Measurements from ENCODE around the gene ABCE1.

DNA sequence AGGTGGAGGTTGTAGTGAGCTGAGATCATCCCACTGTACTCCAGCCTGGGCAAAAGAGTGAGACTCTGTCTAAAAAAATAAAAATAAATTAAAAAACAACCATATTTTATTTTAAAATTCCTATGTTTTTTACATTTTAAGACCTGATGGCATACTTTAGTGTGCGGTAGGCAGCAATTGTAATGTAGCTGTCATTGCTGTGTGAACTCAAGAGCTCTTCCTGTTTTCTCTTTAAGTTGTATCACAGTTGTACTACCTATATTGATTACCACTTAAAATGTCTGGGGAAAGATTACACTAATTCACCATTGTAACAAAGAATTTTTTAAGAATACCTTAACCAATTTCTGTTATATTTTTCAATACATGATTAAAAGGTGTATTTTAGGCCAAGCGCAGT is 27.3 kb downstream of the ABCE1 start:
- TF ChIP-seq, protein P1, sequence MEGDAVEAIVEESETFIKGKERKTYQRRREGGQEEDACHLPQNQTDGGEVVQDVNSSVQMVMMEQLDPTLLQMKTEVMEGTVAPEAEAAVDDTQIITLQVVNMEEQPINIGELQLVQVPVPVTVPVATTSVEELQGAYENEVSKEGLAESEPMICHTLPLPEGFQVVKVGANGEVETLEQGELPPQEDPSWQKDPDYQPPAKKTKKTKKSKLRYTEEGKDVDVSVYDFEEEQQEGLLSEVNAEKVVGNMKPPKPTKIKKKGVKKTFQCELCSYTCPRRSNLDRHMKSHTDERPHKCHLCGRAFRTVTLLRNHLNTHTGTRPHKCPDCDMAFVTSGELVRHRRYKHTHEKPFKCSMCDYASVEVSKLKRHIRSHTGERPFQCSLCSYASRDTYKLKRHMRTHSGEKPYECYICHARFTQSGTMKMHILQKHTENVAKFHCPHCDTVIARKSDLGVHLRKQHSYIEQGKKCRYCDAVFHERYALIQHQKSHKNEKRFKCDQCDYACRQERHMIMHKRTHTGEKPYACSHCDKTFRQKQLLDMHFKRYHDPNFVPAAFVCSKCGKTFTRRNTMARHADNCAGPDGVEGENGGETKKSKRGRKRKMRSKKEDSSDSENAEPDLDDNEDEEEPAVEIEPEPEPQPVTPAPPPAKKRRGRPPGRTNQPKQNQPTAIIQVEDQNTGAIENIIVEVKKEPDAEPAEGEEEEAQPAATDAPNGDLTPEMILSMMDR (IDR thresholded peaks at IDR 0.05): no peak
- TF ChIP-seq SMAD3 (CRISPR knock-in tag; IDR thresholded peaks at IDR 0.05; ENCODE audit: borderline replicate concordance) (no peak), SP1 (CRISPR knock-in tag; conservative IDR thresholded peaks at IDR 0.05) (no peak)
- TF ChIP-seq, protein P2, sequence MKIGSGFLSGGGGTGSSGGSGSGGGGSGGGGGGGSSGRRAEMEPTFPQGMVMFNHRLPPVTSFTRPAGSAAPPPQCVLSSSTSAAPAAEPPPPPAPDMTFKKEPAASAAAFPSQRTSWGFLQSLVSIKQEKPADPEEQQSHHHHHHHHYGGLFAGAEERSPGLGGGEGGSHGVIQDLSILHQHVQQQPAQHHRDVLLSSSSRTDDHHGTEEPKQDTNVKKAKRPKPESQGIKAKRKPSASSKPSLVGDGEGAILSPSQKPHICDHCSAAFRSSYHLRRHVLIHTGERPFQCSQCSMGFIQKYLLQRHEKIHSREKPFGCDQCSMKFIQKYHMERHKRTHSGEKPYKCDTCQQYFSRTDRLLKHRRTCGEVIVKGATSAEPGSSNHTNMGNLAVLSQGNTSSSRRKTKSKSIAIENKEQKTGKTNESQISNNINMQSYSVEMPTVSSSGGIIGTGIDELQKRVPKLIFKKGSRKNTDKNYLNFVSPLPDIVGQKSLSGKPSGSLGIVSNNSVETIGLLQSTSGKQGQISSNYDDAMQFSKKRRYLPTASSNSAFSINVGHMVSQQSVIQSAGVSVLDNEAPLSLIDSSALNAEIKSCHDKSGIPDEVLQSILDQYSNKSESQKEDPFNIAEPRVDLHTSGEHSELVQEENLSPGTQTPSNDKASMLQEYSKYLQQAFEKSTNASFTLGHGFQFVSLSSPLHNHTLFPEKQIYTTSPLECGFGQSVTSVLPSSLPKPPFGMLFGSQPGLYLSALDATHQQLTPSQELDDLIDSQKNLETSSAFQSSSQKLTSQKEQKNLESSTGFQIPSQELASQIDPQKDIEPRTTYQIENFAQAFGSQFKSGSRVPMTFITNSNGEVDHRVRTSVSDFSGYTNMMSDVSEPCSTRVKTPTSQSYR (CRISPR knock-in tag; IDR thresholded peaks at IDR 0.05): no peak

Measured in WTC11 (cell line).